NK-92 (cell line): Measurements from ENCODE around the gene KLLN.
"Not testable (repeated sequence)": the region's sequence is repeated elsewhere in the genome, so short reads cannot be mapped to it uniquely, and the experiment has no call there.

Experiments used
- DNase-seq: peaks from one replicate; lab custom pipeline; 2025; ENCODE audit not compliant: unreplicated experiment; lab: John Stamatoyannopoulos, UW

Gene KLLN

DNA sequence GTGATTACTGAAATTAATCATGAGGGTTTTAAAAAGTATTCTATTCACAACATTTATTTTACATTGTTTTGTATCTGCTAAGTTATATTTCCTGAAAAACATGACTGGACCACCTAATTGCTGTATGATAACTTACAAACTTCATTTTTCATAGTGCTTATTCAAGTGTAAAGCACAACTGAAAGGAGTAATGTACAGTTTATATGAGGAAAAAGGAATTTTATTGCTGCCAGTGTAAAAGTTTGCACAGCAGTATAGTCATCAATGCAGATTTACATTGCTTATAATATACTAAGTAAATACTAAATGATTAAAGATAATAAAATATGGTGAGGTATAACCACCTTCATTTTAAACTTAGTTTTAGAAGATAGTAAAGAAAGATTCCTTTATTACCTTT, 4.1 kb upstream of the KLLN start:
- DNase-seq: no peak

DNA sequence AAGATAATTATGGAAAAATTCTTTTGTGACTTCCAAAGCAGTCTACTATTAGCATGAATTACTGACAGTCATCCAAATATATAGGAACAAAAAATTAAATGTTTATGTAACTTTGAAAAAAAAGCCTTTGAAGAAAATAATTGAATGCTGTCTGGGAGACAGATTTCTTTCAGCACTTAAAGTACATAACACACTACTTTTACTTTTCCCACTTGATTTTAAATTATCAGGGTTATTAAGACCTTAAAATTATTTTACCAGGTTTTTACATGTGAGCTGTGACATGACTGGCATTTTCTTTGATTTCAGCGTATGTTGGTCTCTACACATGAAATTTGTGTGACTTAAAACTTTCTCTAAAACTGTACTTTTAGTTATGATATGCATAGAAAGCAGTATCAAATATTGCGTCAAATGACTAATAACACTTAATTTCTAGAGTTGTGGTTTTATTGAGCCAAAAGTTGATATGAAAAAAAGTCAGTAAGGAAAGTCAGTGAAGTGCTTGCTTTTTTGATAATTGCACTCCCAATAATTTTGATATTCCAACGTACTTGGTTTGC, 3.2 kb upstream of the KLLN start:
- DNase-seq: no peak

DNA sequence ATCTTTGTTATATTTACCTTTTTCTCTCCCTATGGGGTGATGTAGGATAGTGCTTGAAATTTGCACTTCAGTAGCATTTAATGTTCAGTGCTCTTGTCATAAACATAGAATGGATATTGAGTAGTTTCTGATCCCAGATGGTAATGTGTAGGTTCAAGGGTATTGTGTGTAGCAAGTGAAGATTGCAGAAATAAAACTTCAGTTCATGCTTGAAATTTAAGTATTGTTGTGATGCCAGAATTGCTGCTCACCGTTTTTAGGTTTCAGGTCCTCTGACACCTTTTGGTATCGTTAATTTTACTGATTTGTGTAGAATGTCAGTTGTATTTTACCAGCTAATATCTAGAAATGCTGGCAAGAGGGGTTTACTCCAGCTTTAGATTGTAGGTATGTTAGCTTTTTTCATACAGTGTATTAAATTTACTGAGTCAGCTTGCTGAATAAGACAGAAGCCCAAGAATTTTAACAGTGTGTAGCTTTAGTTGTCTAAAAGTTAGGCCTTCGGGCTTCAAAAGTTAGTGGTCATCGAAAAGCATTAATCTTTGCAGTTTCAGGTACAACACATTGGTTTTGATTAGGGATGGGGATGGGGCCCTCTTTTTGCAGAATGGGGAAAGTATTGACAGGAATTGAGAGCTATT, 2.0 kb upstream of the KLLN start:
- DNase-seq: no peak

DNA sequence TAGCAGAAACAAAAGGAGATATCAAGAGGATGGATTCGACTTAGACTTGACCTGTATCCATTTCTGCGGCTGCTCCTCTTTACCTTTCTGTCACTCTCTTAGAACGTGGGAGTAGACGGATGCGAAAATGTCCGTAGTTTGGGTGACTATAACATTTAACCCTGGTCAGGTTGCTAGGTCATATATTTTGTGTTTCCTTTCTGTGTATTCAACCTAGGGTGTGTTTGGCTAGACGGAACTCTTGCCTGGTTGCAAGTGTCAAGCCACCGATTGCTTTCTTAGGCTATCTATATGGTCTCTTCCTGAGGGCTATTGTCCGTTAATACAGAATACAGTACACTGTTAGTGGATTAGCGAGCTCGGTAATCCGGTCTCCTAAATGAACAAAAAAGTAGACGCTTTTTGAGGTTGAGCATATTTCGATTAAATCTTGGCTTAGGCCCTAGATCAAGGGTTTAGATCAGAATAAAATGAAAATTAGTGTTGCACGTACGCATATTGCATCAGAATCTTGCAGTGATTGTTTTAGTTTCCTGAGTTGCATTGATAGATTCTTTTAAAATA, 1.2 kb upstream of the KLLN start:
- no peak for DNase-seq

DNA sequence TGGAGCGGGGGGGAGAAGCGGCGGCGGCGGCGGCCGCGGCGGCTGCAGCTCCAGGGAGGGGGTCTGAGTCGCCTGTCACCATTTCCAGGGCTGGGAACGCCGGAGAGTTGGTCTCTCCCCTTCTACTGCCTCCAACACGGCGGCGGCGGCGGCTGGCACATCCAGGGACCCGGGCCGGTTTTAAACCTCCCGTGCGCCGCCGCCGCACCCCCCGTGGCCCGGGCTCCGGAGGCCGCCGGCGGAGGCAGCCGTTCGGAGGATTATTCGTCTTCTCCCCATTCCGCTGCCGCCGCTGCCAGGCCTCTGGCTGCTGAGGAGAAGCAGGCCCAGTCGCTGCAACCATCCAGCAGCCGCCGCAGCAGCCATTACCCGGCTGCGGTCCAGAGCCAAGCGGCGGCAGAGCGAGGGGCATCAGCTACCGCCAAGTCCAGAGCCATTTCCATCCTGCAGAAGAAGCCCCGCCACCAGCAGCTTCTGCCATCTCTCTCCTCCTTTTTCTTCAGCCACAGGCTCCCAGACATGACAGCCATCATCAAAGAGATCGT, 690 bp upstream of the KLLN start:
- not testable (repeated sequence) for DNase-seq

DNA sequence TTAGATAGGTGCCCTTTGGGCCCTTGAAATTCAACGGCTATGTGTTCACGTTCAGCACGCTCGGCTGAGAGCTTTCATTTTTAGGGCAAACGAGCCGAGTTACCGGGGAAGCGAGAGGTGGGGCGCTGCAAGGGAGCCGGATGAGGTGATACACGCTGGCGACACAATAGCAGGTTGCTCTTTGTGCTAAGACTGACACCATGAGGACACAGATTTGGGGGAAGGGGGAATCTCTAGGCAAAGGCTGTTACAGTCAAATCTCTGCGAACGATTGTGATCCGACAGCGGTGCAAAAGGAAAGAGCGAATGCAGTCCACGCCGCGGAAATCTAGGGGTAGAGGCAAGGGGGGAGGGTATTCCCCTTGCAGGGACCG, 667 bp downstream of the KLLN start:
- DNase-seq: no peak

DNA sequence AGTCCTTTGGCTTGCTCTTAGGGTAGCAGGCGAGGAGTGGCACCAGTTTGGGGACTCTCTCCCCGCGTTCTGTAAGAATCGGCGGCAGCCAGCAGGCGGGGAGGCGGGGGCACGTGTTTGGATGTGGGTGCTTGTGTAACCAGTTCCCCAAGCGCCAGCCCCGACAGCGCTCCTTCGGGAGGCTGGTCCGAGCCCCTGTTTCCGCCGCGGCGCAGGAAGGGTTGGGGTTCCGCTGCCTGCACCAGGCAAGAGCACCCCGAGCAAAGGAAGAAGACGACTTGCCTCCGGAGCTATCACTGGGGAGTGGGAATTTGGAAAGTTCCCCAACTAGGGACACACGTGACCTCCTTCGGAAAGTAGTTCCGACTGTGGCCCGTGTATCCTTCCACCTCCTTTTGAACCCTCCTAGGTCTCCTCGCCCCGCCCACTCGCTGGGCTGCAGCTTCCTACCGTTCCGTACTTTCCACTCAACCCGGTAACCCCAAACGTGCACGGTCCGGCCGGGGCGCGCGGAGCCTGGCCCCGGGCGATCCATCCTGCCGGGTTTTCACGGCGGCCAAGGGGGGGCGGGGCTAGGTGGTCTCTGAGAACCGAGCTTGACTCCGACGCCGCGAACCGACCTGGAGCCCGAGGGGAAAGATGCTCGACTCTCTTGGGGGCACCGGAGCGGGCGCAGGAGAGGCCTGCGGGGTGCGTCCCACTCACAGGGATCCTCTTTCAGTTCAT, 1.2 kb downstream of the KLLN start:
- peak; percentile 45 for DNase-seq

DNA sequence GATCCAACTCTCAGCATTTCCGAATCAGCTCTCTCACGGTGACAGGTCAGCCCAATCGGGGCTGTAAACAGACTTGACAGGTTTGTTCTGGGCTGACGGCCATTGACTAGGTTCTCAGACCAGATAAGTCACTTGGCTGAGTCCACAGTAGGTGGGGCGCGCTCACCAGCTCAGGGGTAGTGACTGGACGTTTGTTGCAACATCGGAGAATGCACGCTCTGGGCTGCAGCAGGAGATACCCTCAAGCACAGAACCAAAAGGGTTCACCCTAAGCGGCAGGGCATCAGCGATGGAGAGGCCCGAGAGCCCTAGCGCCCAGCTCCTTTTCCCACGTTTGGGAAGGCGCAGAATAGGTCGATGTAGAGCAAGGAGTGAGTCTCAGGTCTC, 1.8 kb downstream of the KLLN start:
- no peak for DNase-seq

DNA sequence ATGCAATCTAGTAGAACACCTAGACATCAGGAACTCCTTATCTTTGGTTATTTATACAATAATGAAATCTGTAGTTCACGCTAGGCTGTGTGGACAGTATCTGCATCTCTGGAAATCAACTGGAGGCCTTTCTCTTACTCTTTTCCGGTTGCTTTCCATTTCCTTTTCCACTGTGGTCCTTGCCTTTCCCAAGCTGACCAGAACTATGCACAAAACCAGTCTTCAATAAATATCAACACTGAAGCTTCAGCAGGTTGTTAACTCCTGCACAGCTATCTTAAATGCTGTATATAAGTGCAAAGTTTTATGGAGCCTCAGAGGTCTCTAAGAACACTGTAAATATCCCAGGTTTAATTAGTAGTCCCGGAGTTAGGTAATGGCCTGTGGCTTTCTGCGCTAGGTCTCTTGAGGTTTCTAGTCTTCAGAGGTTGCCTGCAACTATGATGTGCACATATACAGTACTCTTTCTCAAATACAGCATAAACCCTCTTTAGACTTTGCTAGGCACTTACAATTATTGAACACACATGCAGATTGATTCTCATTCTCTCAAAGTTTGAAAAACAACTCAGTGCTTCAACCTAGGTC, 2.4 kb downstream of the KLLN start:
- no peak for DNase-seq

DNA sequence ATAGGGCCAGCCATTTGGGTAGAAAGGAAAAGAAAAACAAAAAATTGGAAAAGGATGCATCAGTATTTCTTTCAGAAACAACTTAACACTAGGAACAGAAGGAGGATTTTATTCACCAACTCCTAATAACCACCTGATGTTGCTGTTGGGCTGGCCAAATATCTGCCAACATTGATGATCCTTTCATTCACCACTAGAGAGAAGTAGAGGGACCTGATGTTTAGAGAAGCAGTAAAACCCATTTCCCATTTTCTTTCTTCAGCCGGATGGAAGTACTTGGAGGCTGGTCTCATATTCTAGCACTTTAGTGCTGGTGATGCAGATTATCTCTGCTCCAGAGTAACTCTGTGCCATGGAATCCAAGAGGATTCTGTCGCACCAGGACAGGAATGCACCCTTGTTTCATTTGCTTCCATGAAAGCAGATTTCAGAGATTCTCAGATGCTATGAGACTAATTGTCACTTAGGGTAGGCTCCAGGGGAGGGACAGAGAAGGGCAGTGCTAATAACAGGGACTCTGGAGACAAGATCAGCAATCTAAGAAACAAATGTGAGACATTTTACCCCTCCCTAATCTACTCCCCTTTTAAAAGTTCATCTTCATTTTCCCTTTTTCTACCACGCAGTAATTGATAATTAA, 3.1 kb downstream of the KLLN start:
- no peak for DNase-seq

DNA sequence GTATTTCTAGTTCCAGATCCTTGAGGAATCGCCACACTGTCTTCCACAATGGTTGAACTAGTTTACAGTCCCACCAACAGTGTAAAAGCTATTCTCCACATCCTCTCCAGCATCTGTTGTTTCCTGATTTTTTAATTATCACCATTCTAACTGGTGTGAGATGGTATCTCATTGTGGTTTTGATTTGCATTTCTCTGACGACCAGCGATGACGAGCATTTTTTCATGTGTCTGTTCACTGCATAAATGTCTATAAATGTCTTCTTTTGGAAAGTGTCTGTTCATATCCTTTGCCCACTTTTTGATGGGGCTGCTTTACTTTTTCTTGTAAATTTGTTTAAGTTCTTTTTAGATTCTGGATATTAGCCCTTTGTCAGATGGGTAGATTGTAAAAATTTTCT, 7.7 kb downstream of the KLLN start:
- not testable (repeated sequence) for DNase-seq

DNA sequence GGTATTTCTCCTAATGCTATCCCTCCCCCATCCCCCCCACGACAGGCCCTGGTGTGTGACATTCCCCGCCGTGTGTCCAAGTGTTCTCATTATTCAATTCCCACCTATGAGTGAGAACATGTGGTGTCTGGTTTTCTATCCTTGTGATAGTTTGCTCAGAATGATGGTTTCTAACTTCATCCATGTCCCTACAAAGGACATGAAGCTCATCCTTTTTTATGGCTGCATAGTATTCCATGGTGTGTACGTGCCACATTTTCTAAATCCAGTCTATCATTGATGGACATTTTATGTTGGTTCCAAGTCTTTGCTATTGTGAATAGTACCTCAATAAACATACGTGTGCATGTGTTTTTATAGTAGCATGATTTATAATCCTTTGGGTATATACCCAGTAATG, 8.1 kb downstream of the KLLN start:
- not testable (repeated sequence) for DNase-seq

DNA sequence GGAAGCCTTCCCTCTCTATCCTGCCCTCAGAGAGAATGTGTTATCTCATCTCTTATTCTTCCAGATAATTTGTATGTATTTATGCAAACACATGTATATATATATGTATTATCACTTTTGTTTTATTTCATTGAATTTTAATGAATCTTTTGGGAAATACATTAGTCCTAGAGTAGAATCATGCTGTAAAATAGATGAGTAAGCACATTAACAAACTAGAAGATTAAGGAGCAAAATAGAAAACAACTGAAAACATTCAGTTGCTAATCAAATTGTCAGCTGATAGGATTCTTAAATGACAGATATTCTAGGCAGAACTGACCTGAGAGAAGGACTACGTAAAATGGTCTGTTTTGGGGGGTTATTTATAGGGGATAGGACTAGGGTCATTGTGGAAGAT, 11.2 kb downstream of the KLLN start:
- DNase-seq: no peak

DNA sequence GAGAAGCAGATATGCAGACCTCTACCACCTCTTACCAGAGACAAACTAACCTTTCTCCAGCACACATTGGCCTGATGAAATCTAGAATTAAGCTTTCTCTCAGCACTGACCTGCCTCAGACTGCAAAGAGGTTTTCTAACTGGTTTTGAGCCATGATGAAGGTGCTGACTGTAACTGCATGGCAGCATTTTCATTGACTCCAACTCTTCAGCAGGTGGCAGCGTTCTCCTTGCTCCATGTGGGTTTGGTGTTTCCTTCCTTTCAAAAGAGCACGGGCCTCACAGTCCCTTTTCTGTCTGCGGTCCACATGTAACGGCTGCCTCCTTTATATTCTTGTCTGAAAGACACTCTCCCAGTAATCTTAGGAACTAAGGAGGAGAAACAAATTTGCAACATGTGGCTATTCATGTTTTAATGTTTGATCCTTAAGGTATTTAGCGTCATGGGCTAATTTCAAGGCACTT, 12.6 kb downstream of the KLLN start:
- DNase-seq: peak; percentile 9

DNA sequence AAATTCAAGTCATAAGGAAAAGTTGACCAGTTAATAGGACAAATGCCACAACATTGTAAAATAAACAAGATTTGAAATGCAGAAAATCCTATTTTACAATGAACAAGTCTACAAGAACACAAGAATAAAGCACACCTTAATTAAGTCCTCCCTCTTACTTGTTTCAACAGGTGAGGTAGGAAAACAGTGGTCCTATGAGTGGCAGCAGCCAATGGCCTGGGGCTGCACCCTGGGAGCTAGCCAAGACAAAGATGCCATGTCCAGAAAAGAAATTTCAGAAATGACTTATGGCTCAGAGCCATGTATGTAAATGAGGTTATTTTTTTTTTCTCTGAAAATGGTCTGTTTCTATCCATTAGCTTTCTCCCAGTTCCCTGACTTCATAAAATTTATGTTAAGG, 14.3 kb downstream of the KLLN start:
- no peak for DNase-seq

DNA sequence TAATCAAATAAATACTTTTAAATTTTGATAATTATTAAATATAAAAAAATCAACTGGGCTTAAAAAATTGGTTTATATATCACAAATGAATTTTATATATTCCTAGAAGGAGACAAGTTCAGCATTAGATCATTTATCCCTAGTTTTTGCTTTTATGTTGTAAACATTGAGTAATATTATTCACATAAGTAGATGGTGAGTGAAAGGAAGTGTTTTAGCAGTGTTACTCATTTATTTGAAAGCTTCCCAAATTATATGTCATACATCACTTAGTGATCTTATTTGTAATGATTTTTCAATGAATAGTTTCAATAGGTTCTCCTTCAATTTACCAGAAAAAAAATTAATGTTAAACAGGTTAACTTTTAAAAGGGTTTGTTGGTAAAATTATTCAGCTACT, 15.8 kb downstream of the KLLN start:
- no peak for DNase-seq

DNA sequence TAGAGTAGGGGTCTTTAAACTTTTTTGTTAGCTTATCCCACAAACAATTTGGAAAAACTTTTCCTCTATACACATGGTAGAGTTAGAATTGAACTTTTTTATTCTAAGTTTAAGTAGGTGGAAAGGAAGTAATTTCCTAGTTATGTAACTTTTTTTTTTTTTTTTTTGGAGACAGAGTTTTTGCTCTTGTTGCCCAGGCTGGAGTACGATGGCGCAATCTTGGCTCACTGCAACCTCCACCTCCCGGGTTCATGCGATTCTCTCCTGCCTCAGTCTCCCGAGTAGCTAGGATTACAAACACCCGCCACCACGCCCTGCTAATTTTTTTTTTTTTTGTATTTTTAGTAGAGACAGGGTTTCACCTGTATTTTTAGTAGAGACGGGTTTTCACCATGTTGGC, 16.6 kb downstream of the KLLN start:
- not testable (repeated sequence) for DNase-seq

DNA sequence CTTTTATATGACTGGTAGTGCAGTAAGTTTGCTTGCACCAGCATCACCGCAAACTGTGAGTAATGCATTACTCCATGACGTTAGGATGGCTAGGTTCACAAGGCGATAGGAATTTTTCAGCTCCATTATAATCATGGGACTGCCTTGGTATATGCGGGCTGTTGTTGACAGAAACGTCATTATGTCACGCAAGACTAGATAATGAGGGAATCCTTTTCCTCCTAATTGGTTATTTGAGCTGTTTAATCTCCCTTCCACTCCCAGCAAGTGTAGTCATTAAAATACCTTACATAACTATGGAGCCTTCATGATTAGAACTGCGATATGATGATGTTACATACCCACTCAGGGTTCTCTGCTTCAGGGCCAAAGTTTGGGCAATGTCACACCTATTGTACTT, 17.3 kb downstream of the KLLN start:
- no peak for DNase-seq

DNA sequence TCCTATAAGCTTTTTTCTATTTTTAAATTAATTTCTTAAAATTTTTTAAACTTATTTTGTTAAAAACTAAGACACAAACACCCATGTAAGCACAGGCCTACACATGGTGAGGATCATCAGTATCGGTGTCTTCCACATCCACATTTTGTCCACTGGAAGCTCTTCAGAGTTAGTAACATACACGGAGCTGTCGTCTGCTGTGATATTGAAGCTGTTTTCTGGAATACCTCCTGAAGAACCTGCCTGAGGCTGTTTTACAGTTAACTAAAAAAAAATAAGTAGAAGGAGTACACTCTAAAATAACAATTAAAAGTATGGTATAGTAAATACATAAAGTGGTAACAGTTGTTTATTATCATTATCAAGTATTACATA, 17.7 kb downstream of the KLLN start:
- DNase-seq: no peak

DNA sequence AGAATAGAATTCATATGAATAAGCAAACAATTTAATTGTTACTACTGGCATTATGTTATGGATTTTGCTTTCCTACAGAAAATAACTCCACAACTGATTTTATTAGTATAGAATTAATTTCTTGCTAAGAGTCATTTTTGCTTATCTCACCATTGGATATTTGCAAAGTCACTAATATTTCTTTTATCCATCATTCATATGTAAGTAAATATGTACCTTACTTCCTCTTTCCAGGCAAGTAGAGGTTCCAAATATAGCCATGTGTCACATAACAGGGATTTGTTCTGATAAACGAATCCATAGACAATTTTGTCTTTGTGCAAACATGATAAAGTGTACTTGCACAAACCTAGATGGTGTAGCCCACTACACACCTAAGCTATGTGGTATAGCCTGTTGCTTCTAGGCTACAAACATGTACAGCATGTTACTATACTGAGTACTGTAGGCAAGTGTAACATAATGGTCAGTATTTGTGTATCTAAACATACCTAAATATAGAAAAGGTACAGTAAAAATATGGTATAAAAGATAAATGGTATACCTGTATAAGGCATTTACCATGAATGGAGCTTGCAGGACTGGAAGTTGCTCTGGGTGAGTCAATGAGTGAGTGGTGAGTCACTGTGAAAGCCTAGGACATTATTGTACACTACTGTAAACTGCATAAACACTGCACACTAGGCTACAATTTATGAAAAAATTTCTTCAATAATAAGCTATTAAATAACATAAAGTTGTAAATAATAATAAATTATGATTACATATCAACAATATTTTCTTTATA, 18.3 kb downstream of the KLLN start:
- DNase-seq: no peak
